ENCODE results near the gene PRSS48. TPM values are rescaled to one million over a fixed set of nuclear protein-coding genes. Genes with fewer than 3 reads are reported as not detected.
"Not testable (repeated sequence)": the region's sequence is repeated elsewhere in the genome, so short reads cannot be mapped to it uniquely, and the experiment has no call there.

Gene PRSS48
- total RNA-seq, 1 donor from 2014 or later, result not detected

- no peaks in the 10 kb centered on the region for H3K27me3 Mint-ChIP-seq (ENCODE audit: low read depth)
- H3K27ac Mint-ChIP-seq (ENCODE audit: unreplicated experiment), result no peak overlapping the region
- no peak overlapping the region for H3K4me3 Mint-ChIP-seq (ENCODE audit: unreplicated experiment)
- H3K4me1 Mint-ChIP-seq (ENCODE audit: low read depth), result peaks cover 7% of the 10 kb centered on the region
- DNase-seq (ENCODE audit: low spot score), result no peak
- no peaks in the 10 kb centered on the region for H3K36me3 Mint-ChIP-seq (ENCODE audit: low read depth)
- no peak for TF ChIP-seq CTCF (IDR thresholded peaks at IDR 0.05)
- no peaks in the 10 kb centered on the region for H3K9me3 Mint-ChIP-seq (ENCODE audit: low read depth)
Measured at GRCh38 chr4:151246742-151247141, 30.2 kb upstream of the PRSS48 start.

DNA sequence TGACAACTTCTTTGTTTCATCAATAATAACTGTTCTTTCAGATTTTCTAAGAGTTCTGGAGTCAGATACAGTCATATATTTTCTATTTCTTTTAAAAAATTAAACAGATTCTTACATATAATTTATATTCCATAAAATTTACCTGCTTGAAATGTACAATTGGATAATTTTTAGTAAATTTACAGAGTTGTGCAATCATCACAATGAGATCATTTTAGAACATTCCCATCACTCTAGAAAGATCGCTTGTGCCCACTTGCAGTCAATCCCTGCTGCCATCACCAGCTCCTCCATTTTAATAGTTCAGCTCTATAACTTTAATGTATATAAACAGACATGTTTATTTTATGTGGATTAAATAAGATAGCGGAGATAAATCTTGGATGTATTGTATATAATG, 29.6 kb upstream of the PRSS48 start:
- Mint-ChIP-seq H3K9me3 (ENCODE audit: low read depth) (no peaks in the 10 kb centered on the region), H3K36me3 (ENCODE audit: low read depth) (no peaks in the 10 kb centered on the region), H3K27me3 (ENCODE audit: low read depth) (no peaks in the 10 kb centered on the region), H3K4me1 (ENCODE audit: low read depth) (peaks cover 7% of the 10 kb centered on the region), H3K27ac (ENCODE audit: unreplicated experiment) (no peak overlapping the region), H3K4me3 (ENCODE audit: unreplicated experiment) (no peak overlapping the region)
- no peak for TF ChIP-seq CTCF (IDR thresholded peaks at IDR 0.05)
- DNase-seq (ENCODE audit: low spot score), result no peak

GRCh38 chr4:151248519-151248918, 28.4 kb upstream of the PRSS48 start:
- Mint-ChIP-seq H3K36me3 (ENCODE audit: low read depth) (no peaks in the 10 kb centered on the region), H3K27ac (ENCODE audit: unreplicated experiment) (no peak overlapping the region), H3K9me3 (ENCODE audit: low read depth) (no peaks in the 10 kb centered on the region)

DNA sequence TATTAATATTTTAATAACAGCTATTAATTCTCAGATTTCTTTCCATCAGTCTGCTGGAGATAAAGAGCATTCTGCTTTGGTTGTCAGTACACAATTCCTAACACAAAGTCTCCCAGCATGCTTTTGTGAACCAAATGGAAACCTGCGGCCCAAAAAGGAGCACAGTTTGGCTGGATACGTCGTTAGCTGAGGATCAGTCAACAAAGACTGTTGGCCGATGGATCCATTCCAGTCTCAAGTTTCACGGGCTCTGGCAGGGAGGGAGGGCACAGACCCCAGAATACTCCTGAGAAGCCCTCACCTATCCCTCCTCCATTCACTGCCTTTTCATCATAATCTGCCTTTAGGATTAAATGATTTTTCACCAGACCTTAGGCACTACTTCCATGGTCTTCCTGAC, 26.3 kb upstream of the PRSS48 start:
- Mint-ChIP-seq H3K4me1 (ENCODE audit: low read depth) (no peaks in the 10 kb centered on the region), H3K4me3 (ENCODE audit: unreplicated experiment) (no peak overlapping the region), H3K27ac (ENCODE audit: unreplicated experiment) (no peak overlapping the region), H3K27me3 (ENCODE audit: low read depth) (no peaks in the 10 kb centered on the region), H3K36me3 (ENCODE audit: low read depth) (no peaks in the 10 kb centered on the region), H3K9me3 (ENCODE audit: low read depth) (no peaks in the 10 kb centered on the region)
- DNase-seq (ENCODE audit: low spot score), result no peak
- TF ChIP-seq CTCF (IDR thresholded peaks at IDR 0.05), result no peak

More at GRCh38 chr4:151248519-151248918, 28.4 kb upstream of the PRSS48 start:
- no peak for DNase-seq (ENCODE audit: low spot score)
- Mint-ChIP-seq H3K4me1 (ENCODE audit: low read depth) (peaks cover 3% of the 10 kb centered on the region), H3K27me3 (ENCODE audit: low read depth) (no peaks in the 10 kb centered on the region), H3K4me3 (ENCODE audit: unreplicated experiment) (no peak overlapping the region)
- TF ChIP-seq CTCF (IDR thresholded peaks at IDR 0.05), result no peak

- Mint-ChIP-seq H3K9me3 (ENCODE audit: low read depth) (no peaks in the 10 kb centered on the region), H3K4me1 (ENCODE audit: low read depth) (no peaks in the 10 kb centered on the region), H3K27ac (ENCODE audit: unreplicated experiment) (no peak overlapping the region), H3K4me3 (ENCODE audit: unreplicated experiment) (no peak overlapping the region), H3K27me3 (ENCODE audit: low read depth) (no peaks in the 10 kb centered on the region), H3K36me3 (ENCODE audit: low read depth) (no peaks in the 10 kb centered on the region)
- TF ChIP-seq CTCF (IDR thresholded peaks at IDR 0.05), result no peak
- no peak for DNase-seq (ENCODE audit: low spot score)
Measured at GRCh38 chr4:151251603-151252304, 25.2 kb upstream of the PRSS48 start.

DNA sequence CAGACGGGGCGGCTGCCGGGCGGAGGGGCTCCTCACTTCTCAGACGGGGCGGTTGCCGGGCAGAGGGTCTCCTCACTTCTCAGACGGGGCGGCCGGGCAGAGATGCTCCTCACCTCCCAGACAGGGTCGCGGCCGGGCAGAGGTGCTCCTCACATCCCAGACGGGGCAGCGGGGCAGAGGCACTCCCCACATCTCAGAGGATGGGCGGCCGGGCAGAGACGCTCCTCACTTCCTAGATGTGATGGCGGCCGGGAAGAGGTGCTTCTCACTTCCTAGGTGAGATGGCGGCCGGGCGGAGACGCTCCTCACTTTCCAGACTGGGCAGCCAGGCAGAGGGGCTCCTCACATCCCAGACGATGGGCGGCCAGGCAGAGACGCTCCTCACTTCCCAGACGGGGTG, 21.7 kb upstream of the PRSS48 start:
- not testable (repeated sequence) for H3K4me3 Mint-ChIP-seq (ENCODE audit: unreplicated experiment); H3K9me3 Mint-ChIP-seq (ENCODE audit: low read depth); H3K27me3 Mint-ChIP-seq (ENCODE audit: low read depth); H3K36me3 Mint-ChIP-seq (ENCODE audit: low read depth); H3K27ac Mint-ChIP-seq (ENCODE audit: unreplicated experiment); H3K4me1 Mint-ChIP-seq (ENCODE audit: low read depth); DNase-seq (ENCODE audit: low spot score)

GRCh38 chr4:151255680-151256079, 21.3 kb upstream of the PRSS48 start:
- not testable (repeated sequence) for H3K27me3 Mint-ChIP-seq (ENCODE audit: low read depth); H3K4me3 Mint-ChIP-seq (ENCODE audit: unreplicated experiment); H3K36me3 Mint-ChIP-seq (ENCODE audit: low read depth); H3K4me1 Mint-ChIP-seq (ENCODE audit: low read depth); DNase-seq (ENCODE audit: low spot score); H3K9me3 Mint-ChIP-seq (ENCODE audit: low read depth); H3K27ac Mint-ChIP-seq (ENCODE audit: unreplicated experiment)
